Karpas-422 (cell line): Measurements from ENCODE around the gene LMOD3. TPM values are rescaled to one million over a fixed set of nuclear protein-coding genes. Genes with fewer than 3 reads are reported as not detected.
A peak's percentile ranks its signal among the peaks of the same experiment; 100 is the strongest.

Experiments
- DNase-seq: peaks from one replicate; pipeline ENCODE4 v3.0.0-alpha.2; 2015
- H2AFZ ChIP-seq: fragments of 200-600 bp; sonication (generic); 2 replicates; pipeline ENCODE4 v1.6.1; 2014; ENCODE audit warnings: antibody characterized with exemption, low read length, mixed read lengths
- H3K27ac ChIP-seq: fragments of 200-600 bp; sonication (generic); 2 replicates; pipeline ENCODE4 v1.5.1; 2014; ENCODE audit warnings: mild to moderate bottlenecking, low read length, moderate library complexity
- H3K27me3 ChIP-seq: fragments of 200-600 bp; sonication (generic); 2 replicates; pipeline ENCODE4 v1.6.1; 2014; ENCODE audit warnings: low read length, mixed read lengths
- H3K36me3 ChIP-seq: fragments of 200-600 bp; sonication (generic); 2 replicates; pipeline ENCODE4 v1.6.1; 2014; ENCODE audit warnings: low read length, mixed read lengths; ENCODE audit not compliant: insufficient read depth
- H3K4me1 ChIP-seq: fragments of 200-600 bp; sonication (generic); 2 replicates; pipeline ENCODE4 v1.6.1; 2014; ENCODE audit warnings: mild to moderate bottlenecking, low read length, mixed read lengths
- H3K4me2 ChIP-seq: fragments of 200-600 bp; sonication (generic); 2 replicates; pipeline ENCODE4 v1.6.1; 2014; ENCODE audit warnings: low read length, low read depth, mild to moderate bottlenecking; ENCODE audit not compliant: poor library complexity, severe bottlenecking
- H3K4me3 ChIP-seq: fragments of 200-600 bp; sonication (generic); 2 replicates; pipeline ENCODE4 v1.5.1; 2014; ENCODE audit warnings: mild to moderate bottlenecking, antibody characterized with exemption, low read length, mixed read lengths
- H3K79me2 ChIP-seq: fragments of 200-600 bp; sonication (generic); 2 replicates; pipeline ENCODE4 v1.6.1; 2014; ENCODE audit warnings: mild to moderate bottlenecking, low read length, mixed read lengths
- H3K9ac ChIP-seq: fragments of 200-600 bp; sonication (generic); 2 replicates; pipeline ENCODE4 v1.6.0; 2014; ENCODE audit warnings: low read length
- H3K9me2 ChIP-seq: fragments of 200-600 bp; sonication (generic), shearing (Covaris generic); replicated peaks from 2 replicates; pipeline ENCODE4 v1.6.0; 2014; ENCODE audit warnings: mild to moderate bottlenecking, low read length, moderate library complexity; ENCODE audit not compliant: insufficient read depth
- H3K9me3 ChIP-seq: fragments of 300-700, 200-600 bp; sonication (generic); 2 replicates; pipeline ENCODE4 v1.6.1; 2014; ENCODE audit warnings: low read length, mixed read lengths
- H4K20me1 ChIP-seq: fragments of 200-600 bp; sonication (generic); 2 replicates; pipeline ENCODE4 v1.6.1; 2014; ENCODE audit warnings: mild to moderate bottlenecking, antibody characterized with exemption, low read length, low read depth; ENCODE audit not compliant: insufficient read depth
- total RNA-seq: library from RNA; depleted of rRNA; stranded (reverse); fragments of >200 nt; shearing (Covaris generic); gene quantifications from 2 replicates; pipeline ENCODE4 v1.2.3, GENCODE V29; 2014; ENCODE audit warnings: low replicate concordance

LMOD3 gene
- total RNA-seq, 1 experiment from 2014 or later = not detected

DNA sequence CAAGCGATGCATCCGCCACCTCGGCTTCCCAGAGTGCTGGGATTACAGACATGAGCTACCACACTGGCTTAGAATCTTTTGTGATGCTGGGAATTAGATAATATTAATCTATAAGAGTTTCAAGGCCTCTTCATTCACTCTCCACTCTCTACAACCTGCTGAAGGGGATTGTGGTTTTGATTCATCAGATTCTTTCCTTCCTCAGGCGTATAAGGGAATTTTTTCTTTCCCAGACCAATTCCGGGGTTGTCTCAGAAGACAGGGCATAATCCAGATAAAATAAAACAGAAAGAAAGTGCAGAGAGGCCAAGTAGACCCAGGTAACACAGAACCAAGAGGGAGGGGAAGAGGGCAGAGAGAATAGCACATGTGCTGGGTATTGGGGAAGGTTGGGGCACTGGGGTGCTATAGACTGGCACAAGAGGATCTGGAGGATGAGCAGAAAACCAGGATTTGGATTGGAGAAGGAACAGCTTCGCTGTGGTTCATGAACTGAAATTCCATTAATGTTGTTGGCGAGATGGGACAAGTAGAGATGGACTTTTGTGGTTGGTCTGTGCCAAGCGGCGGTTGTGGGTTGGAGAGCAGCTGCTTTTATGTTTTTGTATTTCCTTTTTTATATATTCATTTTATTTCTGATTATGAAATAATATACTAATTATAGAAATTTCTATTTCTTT, 24.8 kb downstream of the LMOD3 start:
- H3K27me3 ChIP-seq = no peaks in the 10 kb centered on the region
- DNase-seq = no peak
- H2AFZ ChIP-seq = no peak overlapping the region
- H3K9me2 ChIP-seq = no peaks in the 10 kb centered on the region
- no peak overlapping the region for H3K4me3 ChIP-seq
- no peak overlapping the region for H3K9ac ChIP-seq
- H3K4me1 ChIP-seq = peaks cover 9% of the 10 kb centered on the region
- H4K20me1 ChIP-seq = no peaks in the 10 kb centered on the region
- H3K36me3 ChIP-seq = no peaks in the 10 kb centered on the region
- no peak overlapping the region for H3K27ac ChIP-seq
- no peaks in the 10 kb centered on the region for H3K9me3 ChIP-seq
- no peak overlapping the region for H3K4me2 ChIP-seq
- H3K79me2 ChIP-seq = peaks cover 19% of the 10 kb centered on the region; the same call in 1 of the 2 replicates

DNA sequence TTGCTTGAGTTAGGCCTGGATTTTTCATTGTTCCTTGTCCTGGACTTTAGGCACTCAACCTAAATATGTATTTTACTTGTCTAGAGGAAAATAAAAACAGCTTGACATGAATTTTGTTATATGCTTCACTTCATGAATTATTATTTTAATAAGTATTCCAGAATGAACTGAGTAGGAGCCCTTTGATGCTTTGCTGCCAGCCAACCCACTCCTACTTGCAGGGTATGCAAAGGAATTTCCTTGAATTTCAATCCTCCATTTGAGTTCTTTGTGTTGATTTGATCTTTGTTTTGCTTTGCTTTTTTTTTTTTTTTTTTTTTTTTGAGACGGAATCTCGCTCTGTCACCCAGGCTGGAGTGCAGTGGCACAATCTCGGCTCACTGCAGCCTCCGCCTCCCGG, 26.1 kb downstream of the LMOD3 start:
- Histone ChIP-seq H3K4me2 (no peak overlapping the region), H3K4me3 (no peak overlapping the region), H3K9me3 (no peaks in the 10 kb centered on the region), H3K79me2 (peaks cover 19% of the 10 kb centered on the region; the same call in 1 of the 2 replicates), H3K9me2 (no peaks in the 10 kb centered on the region), H3K27ac (no peak overlapping the region), H3K36me3 (no peaks in the 10 kb centered on the region), H4K20me1 (no peaks in the 10 kb centered on the region), H2AFZ (no peak overlapping the region), H3K9ac (no peak overlapping the region), H3K27me3 (no peaks in the 10 kb centered on the region), H3K4me1 (peaks cover 21% of the 10 kb centered on the region)
- DNase-seq = no peak

DNA sequence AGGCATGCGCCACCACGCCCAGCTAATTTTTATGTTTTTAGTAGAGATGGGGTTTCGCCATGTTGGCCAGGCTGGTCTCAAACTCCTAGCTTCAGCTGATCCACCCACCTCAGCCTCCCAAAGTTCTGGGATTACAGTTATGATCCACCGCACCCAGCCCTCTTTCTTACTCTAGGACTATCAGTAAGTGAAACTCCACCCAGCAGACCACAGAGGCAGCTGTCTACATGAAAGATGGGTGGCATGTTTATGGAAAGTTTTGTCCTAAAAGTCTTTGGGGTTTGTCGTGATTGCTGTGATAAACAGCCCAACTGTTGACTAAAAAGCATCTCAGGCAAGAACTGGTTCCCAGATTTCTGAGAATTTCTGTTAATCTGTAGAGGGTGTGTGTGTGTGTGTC, 26.8 kb downstream of the LMOD3 start:
- H4K20me1 ChIP-seq = no peaks in the 10 kb centered on the region

DNA sequence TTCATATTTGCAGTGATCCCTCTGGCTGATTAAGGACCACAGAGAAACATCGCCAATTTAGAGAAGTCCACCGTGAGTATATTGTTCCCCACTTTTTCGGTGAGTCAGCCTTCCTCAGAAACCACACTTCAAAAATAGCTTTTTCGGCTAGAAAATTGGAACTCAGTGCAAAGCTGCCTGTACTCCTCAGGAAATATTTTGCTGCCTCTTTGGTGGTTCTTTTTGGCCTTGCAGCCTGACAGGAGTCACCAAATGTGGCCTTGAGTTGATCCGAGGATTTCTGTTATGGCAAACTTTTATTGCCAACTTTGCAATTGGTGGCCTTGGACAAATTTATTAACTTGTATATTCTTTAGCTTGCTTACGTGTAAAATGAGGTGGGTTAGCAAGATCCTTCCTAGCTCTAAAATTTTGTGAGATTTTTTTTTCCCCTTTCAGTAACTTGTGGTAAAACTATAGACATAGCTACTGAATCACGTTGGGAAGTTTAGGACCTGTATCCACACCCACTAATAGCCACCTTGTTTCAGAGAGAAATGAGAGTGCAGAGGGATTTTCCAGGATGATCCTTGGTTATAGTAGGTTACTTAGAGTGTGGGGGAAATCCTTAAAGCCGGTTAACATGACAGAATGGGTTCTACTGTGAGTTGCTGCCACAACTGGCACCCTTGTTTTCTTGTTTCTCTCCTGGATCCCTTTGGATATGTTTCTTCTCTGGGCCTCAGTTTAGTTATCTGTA, 27.8 kb downstream of the LMOD3 start:
- Histone ChIP-seq H3K9me2 (no peaks in the 10 kb centered on the region), H3K36me3 (no peaks in the 10 kb centered on the region), H2AFZ (no peak overlapping the region), H3K4me1 (peaks cover 27% of the 10 kb centered on the region), H3K27ac (no peak overlapping the region), H3K4me2 (no peak overlapping the region), H3K9ac (no peak overlapping the region), H3K27me3 (no peaks in the 10 kb centered on the region), H3K79me2 (peaks cover 26% of the 10 kb centered on the region), H4K20me1 (no peaks in the 10 kb centered on the region), H3K9me3 (no peaks in the 10 kb centered on the region), H3K4me3 (no peak overlapping the region)
- DNase-seq = no peak

More for the DNA sequence above, 26.8 kb downstream of the LMOD3 start:
- Histone ChIP-seq H3K79me2 (peaks cover 20% of the 10 kb centered on the region), H2AFZ (no peak overlapping the region), H3K9ac (no peak overlapping the region), H3K27ac (no peak overlapping the region), H3K4me2 (no peak overlapping the region), H3K4me1 (peaks cover 23% of the 10 kb centered on the region), H3K27me3 (no peaks in the 10 kb centered on the region), H3K36me3 (no peaks in the 10 kb centered on the region), H3K9me2 (no peaks in the 10 kb centered on the region), H3K9me3 (no peaks in the 10 kb centered on the region), H3K4me3 (no peak overlapping the region)
- DNase-seq = no peak

DNA sequence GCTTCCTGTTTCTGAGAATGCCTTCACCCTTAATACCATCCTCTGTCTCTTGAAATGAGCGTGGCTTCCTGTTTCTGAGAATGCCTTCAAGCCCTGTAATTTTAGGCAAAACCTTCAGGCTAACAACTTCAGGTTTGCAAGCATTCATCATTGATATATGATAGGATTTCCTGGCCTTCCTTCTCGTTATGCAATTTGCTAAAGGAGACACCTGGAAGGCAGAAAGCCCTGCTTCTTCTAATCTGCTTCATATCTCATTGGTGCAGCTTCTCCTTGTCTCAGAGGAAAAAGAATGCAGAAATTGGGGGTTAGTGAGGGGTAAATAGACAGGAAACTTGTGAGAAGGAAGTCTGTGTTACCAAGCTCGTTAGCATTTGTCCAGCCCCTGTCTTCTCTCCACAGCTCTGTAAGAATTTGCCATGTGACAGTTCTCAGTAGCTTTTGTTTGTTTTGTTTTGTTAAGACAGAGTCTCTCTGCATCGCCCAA, 30.3 kb downstream of the LMOD3 start:
- Histone ChIP-seq H3K9me3 (no peaks in the 10 kb centered on the region), H3K27ac (peak overlapping the region; percentile 73), H3K4me1 (peaks cover 50% of the 10 kb centered on the region), H3K4me2 (peak overlapping the region; percentile 56), H3K36me3 (no peaks in the 10 kb centered on the region), H3K4me3 (peak overlapping the region; percentile 43; the same call in 1 of the 2 replicates), H4K20me1 (no peaks in the 10 kb centered on the region), H3K27me3 (no peaks in the 10 kb centered on the region), H3K79me2 (peaks cover 30% of the 10 kb centered on the region), H2AFZ (peak overlapping the region; percentile 80), H3K9me2 (no peaks in the 10 kb centered on the region), H3K9ac (peak overlapping the region; percentile 63)
- DNase-seq = peak; percentile 78

DNA sequence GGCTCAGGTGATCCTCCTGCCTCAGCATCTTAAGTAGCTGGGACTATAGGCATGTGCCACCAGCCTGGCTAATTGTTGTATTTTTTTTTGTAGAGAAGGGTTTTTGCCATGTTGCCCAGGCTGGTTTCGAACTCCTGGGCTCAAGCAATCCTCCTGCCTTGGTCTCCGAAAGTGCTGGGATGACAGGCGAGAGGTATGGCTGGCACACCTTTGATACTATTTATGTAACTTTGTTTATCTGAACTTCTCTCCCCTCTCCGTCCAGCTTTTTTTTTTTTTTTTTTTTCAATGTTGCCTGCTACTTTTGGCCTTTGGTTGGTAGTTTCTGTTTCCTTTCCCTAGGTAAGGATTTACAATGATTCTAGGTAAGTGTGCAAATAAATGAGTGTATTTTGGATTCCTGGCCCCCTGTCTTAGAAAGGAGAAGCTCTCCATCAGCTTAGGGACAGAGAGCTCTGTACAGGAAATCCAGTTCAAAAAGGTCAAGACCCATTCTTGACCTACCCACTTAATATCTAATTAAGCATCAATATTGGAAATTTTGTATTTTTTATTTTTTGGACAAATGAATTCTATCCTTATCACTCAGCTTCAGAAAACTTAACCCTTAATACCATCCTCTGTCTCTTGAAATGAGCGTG, 30.9 kb downstream of the LMOD3 start:
- peak; percentile 43 for DNase-seq
- Histone ChIP-seq H3K9ac (peak overlapping the region; percentile 43), H3K4me2 (peak overlapping the region; percentile 56), H3K36me3 (no peaks in the 10 kb centered on the region), H3K4me1 (peaks cover 51% of the 10 kb centered on the region), H3K79me2 (peaks cover 30% of the 10 kb centered on the region), H3K9me2 (no peaks in the 10 kb centered on the region), H2AFZ (peak overlapping the region; percentile 80; the same call in 1 of the 2 replicates), H3K9me3 (no peaks in the 10 kb centered on the region), H4K20me1 (no peaks in the 10 kb centered on the region), H3K27ac (peak overlapping the region; percentile 73), H3K27me3 (no peaks in the 10 kb centered on the region), H3K4me3 (peak overlapping the region; percentile 26; the same call in 1 of the 2 replicates)

DNA sequence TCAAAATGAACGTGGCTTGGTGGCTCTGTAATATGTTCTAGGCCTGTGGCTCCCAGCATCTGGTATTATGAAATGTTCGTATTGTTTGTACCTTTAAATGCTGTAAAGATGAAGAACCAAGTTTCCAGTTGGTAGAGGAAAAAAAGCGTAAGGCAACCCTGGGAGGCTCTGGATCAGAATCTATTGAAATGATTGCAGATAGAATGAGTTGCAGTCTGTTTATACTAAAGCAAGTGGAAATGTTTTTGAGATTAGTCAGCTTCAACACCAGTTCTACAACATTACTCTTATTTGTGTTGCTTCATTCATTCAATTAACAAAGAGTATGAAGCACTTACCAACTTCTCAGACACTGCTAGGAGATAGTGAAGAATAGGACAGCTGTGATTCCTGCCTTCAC, 32.4 kb downstream of the LMOD3 start:
- Histone ChIP-seq H2AFZ (no peak overlapping the region), H3K36me3 (no peaks in the 10 kb centered on the region), H4K20me1 (no peaks in the 10 kb centered on the region), H3K4me2 (no peak overlapping the region), H3K9ac (no peak overlapping the region), H3K9me2 (no peaks in the 10 kb centered on the region), H3K9me3 (no peaks in the 10 kb centered on the region), H3K4me3 (no peak overlapping the region), H3K79me2 (peaks cover 36% of the 10 kb centered on the region), H3K27ac (no peak overlapping the region), H3K4me1 (peaks cover 62% of the 10 kb centered on the region), H3K27me3 (no peaks in the 10 kb centered on the region)
- DNase-seq = no peak

DNA sequence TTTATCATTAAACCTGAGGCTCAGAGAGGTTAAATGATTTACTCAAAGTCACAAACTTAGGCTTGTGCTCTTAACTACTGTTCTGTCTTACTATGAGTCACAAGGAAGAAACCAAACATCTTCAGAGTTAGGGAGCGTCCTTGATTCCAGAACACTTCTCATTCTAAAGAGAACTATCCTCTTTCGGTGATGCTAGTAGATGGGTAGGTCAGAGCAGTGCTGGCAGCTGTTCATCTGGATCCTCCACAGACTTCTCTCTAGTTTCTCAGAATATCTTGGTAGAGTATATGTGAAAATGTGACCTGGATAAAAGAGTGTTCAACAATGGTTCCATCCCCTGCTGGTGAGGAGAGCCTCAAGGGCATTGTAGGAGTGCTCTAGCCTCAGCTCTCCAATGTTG, 34.3 kb downstream of the LMOD3 start:
- H3K27me3 ChIP-seq = no peaks in the 10 kb centered on the region

More for the DNA sequence above, 34.3 kb downstream of the LMOD3 start:
- H3K4me1 ChIP-seq = peaks cover 73% of the 10 kb centered on the region
- H3K79me2 ChIP-seq = peaks cover 29% of the 10 kb centered on the region
- H3K9ac ChIP-seq = no peak overlapping the region
- no peak overlapping the region for H3K4me3 ChIP-seq
- no peak for DNase-seq
- H4K20me1 ChIP-seq = no peaks in the 10 kb centered on the region
- H3K4me2 ChIP-seq = no peak overlapping the region
- no peak overlapping the region for H3K27ac ChIP-seq
- no peak overlapping the region for H2AFZ ChIP-seq
- no peaks in the 10 kb centered on the region for H3K9me2 ChIP-seq
- H3K9me3 ChIP-seq = no peaks in the 10 kb centered on the region
- no peaks in the 10 kb centered on the region for H3K36me3 ChIP-seq
